T-helper 9 cell (primary cell): ENCODE results near the gene PABPN1L.
"Not testable (repeated sequence)": the region's sequence is repeated elsewhere in the genome, so short reads cannot be mapped to it uniquely, and the experiment has no call there.

Experiments used
- DNase-seq: peaks from one replicate; pipeline ENCODE4 v3.0.0-alpha.2; 2020

PABPN1L gene

DNA sequence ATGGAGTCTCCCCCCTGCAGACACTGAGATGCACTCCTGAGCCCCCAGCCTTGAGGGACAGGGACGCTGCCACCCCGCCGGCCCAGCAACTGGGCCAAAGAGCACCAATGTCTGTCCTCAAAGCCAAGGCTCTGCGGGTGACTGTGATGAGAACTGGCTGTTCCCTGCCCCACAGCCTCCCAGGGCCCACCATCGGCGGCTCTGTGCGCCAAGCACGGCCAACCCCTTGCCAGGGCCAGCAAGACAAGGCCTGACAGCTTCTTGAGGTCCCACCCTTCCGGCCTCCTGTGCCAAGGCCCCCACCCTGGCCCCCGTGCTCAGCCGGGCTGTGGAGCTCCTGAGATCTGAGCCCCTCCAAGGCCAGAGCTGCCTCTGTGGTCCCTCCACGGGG is 34.2 kb upstream of the PABPN1L start:
- DNase-seq = no peak

DNA sequence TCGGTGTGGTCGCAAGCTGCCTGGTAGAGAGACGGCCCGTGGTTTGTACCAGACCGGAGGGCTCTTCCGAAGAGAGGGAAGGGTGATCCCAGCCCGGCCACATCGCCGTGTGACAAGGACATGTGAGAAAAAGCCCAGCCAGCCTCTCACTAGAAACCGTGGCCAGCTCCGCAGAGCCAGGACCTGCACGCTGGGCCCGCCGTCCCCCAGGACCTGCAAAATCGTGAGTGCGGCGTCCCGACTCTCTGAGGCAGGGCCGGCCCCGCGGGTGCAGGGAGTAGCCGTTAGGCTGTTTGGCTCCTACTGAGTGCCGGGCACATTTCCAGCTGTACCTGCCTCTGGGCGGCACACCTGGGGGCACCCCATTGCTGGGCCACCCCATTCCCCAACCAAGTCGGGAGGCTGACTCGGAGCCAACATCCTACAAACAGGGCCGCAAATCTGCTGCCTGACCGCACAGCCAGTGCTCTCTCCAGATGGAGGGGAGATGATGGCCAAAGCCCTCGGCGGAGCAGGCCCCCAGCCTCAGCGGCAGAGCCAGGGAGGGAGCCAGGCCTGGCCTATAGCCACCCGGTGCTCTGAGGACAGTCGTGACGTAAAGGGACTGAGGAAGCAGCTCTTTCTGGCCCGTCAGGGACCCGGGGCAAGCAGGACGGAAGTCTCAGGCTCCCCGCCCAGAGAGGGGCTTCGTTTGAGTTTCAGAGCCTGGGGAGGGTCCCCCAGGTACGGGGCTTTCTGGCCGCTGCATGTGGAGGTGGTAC is 33.6 kb upstream of the PABPN1L start:
- DNase-seq = no peak

DNA sequence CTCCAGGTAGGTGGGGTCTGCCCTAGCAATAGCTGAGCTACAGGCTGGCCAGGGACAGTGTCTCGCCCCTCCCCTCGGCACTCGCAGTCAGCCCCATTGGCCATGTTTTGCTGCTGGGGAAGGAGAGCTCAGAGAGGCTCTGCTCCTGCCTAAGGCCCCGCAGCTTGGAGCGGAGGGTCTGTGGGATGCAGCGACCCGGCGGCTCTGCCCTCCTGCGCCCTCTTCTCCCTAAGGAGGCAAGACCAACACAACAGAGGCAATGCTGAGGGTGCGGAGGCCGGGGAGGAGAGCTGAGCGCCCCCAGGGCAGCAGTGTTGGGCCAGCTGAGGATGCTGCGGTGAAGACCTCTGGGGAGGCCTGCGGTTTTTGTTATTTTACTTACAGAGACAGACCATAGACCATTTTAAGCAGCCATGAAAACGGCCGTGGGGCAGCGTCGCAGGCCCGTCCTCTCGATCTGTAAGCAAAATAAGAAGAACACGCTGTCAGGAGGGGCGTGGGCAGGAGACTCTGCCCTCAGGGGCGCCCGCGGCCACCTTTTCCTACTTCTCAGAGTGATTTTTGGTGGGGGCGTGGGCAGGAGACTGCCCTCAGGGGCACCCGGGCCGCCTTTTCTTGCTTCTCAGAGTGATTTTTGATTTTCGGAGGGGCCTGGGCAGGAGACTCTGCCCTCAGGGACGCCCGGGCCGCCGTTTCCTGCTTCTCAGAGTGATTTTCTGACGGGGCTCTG is 31.4 kb upstream of the PABPN1L start:
- no peak for DNase-seq

DNA sequence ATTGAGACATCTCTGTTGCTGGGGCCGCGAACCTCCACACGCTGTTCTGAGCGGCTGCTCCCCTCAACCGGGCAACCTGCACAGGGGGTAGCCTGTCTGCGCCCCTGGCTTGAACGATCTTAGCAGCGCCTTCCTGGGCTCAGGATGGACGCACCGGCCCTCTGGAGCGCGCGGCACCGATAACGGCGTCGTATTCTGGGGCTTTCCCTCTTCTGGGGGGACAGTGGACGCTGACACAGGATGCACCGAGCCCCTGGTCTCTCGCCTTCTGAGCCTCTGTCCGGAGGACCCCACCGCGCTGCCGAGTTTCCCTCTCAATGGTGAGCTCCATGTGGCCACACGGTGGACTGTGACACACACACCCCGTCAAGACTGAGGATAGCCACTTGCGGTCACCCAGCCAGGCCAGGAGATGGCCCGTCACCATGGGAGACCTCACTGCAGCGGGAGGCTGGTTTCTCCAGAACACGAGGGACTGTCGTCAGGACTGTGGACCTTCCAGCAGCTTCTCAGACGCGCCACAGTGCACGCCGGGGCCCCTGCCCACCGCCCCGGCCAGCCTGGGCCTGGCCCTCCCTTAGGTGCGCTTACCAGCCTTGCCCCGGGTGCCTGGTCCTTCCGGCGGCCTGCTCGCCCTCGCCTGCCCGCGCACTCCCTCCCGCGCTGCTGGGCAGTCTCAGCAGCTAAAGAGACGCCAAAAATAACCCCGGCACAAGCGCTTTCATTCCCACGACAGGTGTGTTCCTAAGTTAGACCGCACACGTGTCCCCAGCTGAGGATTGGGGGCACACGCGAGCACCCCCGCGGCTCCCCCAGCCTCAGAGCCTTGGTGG is 30.0 kb upstream of the PABPN1L start:
- no peak for DNase-seq

DNA sequence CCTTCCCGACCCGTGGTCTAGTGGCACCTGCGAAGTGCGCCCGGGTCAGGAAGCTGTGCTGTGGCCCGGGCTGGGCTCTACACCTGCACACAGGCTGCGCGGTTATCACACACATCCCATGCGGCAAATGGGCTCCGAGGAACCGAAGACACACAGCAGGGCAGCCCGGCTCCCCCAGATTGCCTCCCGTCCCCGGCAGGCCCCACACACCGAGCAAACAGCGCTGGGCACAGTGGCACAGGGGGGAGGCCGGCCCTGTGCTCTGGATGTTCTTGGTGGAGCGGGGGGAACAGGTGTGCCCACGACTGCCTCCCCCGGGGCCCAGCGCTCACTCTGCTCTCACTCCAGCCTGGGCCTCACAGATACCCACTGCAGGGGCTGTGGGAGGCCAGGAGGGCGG is 28.9 kb upstream of the PABPN1L start:
- DNase-seq = no peak

DNA sequence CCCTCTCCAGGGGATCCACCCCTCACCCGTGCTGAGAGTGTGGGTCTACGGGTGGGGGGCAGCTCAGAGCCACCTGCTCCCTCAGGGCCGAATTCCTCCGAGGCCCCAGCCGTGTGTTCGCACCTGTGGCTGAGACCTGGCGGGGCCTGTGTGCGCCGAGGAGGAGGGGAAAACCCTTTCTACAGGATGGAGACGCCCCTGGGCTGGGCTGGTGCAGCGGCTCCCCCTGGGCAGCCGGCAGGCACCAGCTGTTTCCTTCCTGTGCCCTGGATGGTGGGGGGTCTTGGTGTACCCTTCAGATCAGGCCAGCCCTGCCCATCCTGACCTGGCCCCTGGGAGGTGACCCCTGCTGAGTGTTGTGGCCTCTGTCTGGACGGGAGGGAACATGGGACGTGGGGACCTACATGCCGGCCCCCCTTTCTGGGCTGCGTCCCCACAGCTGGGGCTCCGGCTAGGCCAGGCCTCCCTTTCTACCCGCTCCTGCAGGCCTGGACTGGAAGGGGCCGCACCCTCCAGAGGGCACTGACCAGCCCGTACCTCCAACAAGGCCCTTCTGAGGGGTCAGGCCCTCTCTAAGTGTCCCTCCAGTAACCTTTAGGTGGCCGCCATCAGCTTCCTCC is 28.3 kb upstream of the PABPN1L start:
- no peak for DNase-seq

DNA sequence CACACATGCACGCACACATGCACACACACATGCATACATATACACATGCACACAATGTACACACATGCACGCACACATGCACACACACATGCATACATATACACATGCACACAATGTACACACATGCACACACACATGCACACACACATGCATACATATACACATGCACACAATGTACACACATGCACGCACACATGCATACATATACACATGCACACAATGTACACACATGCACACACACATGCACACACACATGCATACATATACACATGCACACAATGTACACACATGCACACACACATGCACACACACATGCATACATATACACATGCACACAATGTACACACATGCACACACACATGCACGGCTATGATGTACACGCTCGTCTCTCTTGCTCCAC is 27.8 kb upstream of the PABPN1L start:
- DNase-seq = not testable (repeated sequence)

DNA sequence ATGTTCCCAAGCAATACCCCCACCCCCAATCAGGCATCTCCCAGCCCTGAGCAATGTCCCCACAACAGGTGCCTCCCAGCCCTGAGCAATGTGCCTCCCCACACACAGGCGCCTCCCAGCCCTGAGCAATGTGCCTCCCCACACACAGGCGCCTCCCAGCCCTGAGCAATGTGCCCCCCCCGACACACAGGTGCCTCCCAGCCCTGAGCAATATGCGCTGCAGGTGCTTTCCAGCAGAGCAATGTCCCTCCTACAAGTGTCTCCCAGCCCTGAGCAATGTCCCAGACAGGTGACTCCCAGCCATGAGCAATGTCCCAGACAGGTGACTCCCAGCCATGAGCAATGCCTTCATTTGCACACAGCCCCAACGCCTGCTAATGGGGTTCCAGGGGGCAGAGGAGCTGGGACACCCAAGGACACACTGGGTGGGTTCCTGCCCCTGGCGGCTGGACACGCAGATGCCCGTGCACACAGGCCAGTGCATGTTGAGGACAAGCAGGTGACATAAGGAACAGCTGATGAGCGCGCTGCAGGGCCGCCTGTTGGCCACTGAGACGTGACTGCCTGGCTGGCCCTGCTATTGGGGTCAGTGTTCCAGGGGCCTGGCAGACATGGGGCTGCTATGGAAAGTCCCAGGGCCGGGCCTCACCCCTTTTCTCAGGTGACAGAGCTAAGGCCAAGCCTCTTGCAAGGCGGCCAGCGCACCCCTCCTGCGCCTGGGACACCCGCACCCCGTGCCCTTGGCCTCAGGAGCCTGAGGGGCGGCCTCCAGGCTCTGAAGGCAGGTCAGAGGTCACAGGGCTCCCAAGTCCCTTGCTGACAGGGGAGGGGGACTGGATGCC is 26.9 kb upstream of the PABPN1L start:
- no peak for DNase-seq

DNA sequence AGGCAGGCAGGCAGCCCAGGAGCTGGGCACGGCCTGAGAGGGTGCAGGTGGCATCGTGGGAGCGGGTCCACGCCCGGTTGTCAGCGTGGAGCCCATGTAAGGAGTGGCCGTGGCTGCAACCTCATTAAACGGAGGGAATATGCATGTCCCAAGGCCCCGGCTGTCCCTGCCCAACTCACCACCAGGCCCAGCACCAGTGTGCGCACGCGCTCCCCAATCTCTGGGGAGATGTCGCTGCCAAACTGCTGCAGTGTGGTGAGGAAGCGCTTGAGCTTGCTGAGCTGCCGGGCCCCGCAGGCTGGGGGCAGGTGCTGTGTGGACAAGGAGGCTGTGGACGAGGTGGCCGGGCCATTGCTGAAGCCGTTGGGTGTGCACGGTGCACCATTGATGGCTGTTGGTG is 25.6 kb upstream of the PABPN1L start:
- DNase-seq = no peak

DNA sequence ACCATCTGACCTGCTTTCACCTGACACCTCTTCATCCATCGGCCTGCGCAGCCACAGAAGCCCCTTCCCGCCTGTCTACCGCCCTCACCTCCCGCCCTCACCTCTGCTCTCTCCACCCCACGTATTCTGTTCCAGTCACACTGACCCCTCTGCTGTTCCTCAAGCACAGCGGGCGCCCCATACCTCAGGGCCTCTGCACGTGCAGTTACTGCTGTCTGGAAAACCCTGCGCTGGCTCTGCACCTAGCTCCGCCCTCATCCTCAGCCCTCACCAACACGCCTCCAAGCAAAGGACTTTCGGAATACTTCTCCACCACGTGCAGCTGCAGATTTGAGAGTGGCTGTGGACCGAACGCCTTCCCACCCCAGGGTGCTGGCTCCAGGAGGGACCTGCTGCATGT is 24.6 kb upstream of the PABPN1L start:
- DNase-seq = no peak

DNA sequence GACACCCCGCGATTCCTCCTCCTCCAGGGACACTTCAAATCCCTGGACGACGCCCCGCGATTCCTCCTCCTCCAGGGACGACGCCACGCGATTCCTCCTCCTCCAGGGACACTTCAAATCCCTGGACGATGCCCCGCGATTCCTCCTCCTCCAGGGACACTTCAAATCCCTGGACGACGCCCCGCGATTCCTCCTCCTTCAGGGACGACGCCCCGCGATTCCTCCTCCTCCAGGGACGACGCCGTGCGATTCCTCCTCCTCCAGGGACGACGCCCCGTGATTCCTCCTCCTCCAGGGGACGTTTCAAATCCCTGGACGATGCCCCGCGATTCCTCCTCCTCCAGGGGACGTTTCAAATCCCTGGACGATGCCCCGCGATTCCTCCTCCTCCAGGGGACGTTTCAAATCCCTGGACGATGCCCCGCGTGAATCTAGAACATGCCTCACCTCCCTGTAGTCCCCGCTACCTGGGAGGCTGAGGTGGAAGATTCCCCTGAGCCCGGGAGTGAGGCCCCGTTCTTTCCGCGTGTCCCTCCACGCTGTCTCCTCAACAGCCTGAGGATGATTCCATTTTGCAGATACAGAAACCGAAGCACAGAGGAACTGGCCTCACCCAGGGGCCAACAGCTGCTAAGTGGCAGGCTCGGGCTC is 23.4 kb upstream of the PABPN1L start:
- not testable (repeated sequence) for DNase-seq

DNA sequence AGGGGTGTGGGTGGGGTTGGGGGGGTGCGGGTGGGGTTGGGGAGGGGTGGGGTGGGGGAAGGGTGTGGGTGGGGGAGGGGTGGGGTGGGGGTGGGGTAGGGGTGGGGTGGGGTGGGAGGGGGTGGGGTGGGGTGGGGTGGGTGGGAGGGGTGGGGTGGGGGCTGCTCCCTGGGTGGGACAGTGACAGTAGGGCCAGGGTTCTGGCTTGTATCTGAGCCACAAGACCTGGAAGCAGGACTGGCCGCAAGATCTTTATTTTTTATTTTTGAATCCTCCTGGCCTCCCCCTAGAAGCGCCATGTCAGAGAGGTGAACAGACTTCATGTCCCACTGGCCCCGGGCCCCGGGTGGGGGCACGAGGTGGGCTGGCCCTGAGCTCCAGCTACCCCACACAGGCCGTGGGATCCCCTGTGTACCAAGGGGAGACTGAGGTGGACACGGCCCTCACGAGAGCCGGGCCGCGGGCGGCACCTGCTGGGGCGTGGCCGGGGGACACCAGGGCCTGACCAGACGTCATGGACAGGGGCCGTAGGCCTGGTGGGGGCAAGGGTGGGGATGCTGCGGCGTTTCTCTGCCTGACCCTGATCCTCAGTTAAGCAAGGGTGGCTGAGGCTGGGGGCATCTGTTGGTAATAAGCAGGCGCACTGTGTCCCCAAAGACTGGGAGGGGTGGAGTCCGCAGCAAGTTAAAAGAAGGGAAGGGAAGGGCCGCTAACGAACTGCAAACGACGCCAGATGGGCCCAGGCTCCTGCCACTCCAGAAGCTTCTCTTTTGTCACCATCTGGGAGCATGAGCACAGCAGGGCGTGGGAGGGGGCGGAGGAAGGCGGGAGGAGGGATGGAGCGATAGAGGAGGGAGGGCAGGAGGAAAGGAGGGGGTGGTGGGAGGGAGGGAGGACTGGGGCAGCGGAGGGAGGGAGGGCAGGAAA is 22.3 kb upstream of the PABPN1L start:
- no peak for DNase-seq

DNA sequence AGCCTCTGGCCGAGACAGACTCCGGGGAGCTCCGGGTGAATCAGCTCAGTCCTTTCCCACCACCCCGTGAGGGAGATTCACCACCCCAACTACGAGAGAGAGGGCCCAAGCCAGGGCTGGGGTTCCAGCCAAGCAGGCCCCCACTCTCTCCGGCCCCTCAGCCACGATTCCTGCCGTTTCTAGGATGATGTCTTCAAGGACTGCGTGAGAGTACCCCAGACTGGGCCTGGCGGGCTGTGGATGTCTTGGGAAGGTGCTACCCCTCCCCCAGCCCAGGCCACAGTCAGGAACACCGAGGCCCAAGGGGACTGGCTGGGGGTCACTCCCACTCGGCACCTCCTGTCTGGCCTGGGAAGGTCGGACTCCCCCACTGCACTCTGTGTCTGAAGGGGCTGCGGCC is 21.6 kb upstream of the PABPN1L start:
- no peak for DNase-seq

DNA sequence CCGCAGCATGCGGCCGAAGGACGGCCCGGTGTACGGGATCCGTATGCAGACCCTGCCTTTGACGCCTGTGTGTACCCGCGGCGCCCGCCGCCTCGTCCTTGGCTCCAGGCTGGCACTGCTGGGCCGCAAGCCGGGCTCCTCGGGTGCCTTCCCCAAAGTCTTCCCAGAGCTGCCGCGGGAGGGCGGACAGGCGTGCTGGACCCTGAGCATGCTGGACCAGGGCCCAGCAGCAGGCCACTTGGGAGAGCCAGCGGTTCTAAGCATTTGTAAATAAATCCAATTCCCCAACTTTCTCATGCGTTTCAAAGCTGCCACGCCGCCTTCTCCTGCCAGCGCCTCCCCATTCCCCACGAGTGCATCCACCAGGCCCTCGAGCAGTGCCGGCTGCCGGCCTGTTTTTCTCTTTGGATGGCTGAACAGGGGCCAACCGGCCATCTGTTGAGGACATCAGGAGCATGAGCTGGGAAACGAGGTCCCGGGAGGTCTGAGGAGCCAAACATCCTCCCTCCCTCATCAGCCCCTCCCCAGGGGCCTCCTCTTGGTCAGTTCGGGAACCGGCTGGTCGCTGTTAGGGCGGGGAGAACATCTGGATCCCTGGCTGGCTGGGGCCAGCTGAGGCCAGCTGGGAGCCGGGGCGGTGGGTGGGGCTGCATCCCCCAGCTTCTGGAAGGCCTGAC is 20.5 kb upstream of the PABPN1L start:
- no peak for DNase-seq

DNA sequence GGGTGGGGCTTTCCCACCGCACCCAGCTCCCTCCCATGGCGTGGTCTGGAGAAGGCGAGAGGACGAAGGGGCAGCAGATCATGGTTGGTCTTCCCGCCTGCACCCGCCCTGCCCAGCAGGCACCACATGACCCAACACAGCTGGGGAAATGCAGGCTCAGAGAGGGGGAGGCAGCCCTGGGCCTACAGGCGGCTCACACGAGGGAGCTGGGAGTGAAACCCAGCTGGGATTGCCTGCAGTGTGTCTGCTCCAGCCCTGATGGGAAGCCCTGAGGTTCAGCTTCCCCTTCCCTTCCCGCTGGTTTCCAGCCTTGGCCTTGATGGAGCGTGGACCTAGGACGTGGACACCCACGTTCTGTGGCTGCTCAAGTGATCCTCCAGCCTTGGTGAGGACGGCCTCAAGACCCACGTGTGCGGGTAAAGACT is 20.0 kb upstream of the PABPN1L start:
- DNase-seq = no peak

DNA sequence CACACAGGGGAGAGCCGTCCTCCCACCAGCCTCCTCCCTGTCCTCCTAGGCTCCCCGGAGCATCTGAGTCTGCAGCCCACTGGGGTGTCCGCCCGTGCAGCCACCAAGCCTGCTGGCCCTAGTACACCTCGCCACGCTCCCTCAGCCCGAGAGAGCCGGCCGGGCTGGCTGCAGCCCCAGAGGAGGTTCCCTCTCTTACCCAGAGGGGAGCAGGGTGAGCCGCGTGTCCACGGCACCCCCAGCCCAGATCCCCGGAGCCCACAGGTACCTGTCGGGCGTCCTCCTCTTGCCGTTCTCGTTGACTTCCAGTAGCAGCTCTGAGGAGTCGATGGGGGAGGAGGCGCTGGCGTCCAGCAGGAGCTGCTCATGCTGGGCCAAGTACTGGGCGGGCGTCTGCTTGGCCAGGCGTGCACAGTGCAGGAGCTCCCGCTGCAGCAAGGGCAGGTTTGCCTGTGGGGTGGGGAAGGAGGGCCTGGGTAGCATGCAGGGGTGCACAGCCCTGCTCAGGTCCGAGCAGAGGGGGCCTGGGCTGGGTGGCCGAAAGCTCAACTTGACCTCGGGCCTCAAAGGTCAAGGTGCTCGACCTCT is 19.3 kb upstream of the PABPN1L start:
- no peak for DNase-seq

DNA sequence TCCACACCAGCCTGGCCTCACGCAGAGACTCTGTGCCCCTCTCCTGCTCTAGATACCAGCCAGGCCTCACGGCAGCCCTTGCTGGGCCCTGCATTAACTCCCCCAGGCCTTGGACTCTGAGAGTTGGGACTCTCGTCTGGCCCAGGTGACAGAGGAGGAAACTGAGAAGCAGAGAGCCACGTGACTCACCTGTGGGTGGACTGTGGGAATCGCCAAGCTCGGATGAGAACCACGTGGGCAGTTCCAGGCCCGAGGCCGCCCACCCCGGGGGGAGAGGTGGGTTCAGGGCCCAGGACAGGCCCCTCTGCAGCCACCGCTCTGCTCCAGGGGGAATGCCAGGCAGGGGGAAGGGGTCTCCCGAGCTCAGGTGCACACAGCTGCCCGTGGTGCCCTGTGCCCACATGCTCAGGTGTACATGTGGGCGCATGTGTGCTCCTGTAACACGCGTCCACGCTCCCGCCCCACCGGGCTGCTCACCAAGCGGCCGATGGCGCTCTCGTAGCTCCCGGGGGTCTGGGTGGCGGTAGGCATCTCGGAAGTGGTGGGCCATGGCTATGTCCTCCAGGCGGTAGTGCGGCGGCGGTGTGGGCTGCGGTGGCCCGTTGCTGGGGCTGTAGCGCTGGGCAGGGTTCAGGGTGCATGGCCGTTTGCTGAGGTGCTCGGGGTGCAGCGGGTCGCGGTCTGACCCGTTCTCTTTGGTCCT is 18.3 kb upstream of the PABPN1L start:
- no peak for DNase-seq

DNA sequence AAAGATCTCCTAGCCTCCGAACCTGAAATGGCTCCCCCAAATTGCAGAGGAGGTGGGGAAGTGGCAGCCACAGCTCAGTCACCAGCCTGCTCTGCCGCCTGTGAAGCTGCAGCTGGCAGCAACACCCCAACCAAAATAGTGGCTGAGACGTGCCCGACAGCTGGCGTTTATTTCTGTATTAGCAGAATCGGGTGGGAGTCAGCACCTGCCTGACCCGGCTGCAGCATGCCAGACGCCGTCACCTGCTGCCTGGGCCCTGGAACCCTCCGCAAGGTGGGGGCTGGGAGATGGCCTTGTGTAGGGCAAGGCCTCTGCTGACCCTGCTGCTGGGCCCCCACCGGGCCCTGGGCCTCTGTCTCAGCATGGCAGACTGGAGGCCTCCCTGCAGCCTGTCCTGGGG is 17.5 kb upstream of the PABPN1L start:
- no peak for DNase-seq
